Ishikawa (cell line): Measurements from ENCODE around the gene SLC5A12.

Experiments used
- EP300 ChIP-seq: IDR thresholded peaks from 2 replicates; pipeline ENCODE4 v1.6.1; 2012; ENCODE audit warnings: borderline replicate concordance
- RAD21 ChIP-seq: IDR thresholded peaks from 2 replicates; pipeline ENCODE4 v1.6.1; 2012; ENCODE audit warnings: low read depth
- TAF1 ChIP-seq: IDR thresholded peaks from 2 replicates; pipeline ENCODE4 v1.6.1; 2012; ENCODE audit warnings: low read depth, mild to moderate bottlenecking
- ZBTB7A ChIP-seq: IDR thresholded peaks from 2 replicates; pipeline ENCODE4 v1.6.1; 2012; ENCODE audit warnings: low read depth
- TF ChIP-seq, protein P1 (sequence below): IDR thresholded peaks from 2 replicates; pipeline ENCODE4 v1.6.1; 2012
- TF ChIP-seq, protein P2 (sequence below): IDR thresholded peaks from 2 replicates; pipeline ENCODE4 v1.6.1; 2012; ENCODE audit warnings: low read depth, mild to moderate bottlenecking

DNA sequence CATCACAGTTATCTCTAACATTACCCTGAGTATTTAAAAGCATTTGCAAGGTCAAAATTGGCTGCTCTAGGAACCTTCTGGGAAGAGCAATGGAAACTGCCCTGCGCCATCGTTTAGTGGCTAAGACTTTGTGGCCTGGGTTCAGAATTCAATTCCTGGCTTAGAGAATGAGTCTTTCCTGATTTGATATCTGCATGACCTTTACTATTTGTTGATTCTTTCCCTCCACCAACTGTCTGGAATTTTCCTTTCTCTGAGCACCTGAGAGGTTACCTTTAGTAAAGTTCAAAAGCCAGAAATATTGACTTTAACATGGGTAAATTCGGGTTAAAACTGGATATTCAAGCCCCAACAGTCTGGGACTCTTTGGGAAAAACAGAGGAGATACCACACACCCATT lies 43.0 kb upstream of the SLC5A12 start:
- TF ChIP-seq ZBTB7A (no peak), RAD21 (no peak), EP300 (no peak), TAF1 (no peak)
- TF ChIP-seq, protein P1, sequence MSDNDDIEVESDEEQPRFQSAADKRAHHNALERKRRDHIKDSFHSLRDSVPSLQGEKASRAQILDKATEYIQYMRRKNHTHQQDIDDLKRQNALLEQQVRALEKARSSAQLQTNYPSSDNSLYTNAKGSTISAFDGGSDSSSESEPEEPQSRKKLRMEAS, result no peak
- TF ChIP-seq, protein P2, sequence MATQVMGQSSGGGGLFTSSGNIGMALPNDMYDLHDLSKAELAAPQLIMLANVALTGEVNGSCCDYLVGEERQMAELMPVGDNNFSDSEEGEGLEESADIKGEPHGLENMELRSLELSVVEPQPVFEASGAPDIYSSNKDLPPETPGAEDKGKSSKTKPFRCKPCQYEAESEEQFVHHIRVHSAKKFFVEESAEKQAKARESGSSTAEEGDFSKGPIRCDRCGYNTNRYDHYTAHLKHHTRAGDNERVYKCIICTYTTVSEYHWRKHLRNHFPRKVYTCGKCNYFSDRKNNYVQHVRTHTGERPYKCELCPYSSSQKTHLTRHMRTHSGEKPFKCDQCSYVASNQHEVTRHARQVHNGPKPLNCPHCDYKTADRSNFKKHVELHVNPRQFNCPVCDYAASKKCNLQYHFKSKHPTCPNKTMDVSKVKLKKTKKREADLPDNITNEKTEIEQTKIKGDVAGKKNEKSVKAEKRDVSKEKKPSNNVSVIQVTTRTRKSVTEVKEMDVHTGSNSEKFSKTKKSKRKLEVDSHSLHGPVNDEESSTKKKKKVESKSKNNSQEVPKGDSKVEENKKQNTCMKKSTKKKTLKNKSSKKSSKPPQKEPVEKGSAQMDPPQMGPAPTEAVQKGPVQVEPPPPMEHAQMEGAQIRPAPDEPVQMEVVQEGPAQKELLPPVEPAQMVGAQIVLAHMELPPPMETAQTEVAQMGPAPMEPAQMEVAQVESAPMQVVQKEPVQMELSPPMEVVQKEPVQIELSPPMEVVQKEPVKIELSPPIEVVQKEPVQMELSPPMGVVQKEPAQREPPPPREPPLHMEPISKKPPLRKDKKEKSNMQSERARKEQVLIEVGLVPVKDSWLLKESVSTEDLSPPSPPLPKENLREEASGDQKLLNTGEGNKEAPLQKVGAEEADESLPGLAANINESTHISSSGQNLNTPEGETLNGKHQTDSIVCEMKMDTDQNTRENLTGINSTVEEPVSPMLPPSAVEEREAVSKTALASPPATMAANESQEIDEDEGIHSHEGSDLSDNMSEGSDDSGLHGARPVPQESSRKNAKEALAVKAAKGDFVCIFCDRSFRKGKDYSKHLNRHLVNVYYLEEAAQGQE, result no peak
